Endothelial cell (in vitro differentiated cells): ENCODE data around the gene TMEM167B. TPM values are rescaled to one million over a fixed set of nuclear protein-coding genes. Genes with fewer than 3 reads are reported as not detected.

ENCODE experiments used
- DNase-seq: peaks from one replicate; pipeline ENCODE4 v3.0.0; 2021; ENCODE audit warnings: low spot score
- H3K27ac Mint-ChIP-seq: one replicate; pipeline ENCODE4 v1.8.0; 2021; ENCODE audit warnings: mixed read lengths, inconsistent platforms; ENCODE audit not compliant: unreplicated experiment
- H3K27me3 Mint-ChIP-seq: one replicate; pipeline ENCODE4 v1.8.0; 2021; ENCODE audit warnings: mild to moderate bottlenecking, moderate library complexity, mixed read lengths, inconsistent platforms; ENCODE audit not compliant: unreplicated experiment
- H3K36me3 Mint-ChIP-seq: one replicate; pipeline ENCODE4 v1.8.0; 2021; ENCODE audit warnings: mild to moderate bottlenecking, low read depth, mixed read lengths, inconsistent platforms; ENCODE audit not compliant: unreplicated experiment
- H3K4me1 Mint-ChIP-seq: one replicate; pipeline ENCODE4 v1.8.0; 2021; ENCODE audit warnings: mild to moderate bottlenecking, mixed read lengths, inconsistent platforms; ENCODE audit not compliant: unreplicated experiment
- H3K4me3 Mint-ChIP-seq: one replicate; pipeline ENCODE4 v1.8.0; 2021; ENCODE audit warnings: mild to moderate bottlenecking, mixed read lengths, inconsistent platforms; ENCODE audit not compliant: unreplicated experiment
- H3K9me3 Mint-ChIP-seq: one replicate; pipeline ENCODE4 v1.8.0; 2021; ENCODE audit warnings: mixed read lengths, inconsistent platforms; ENCODE audit not compliant: unreplicated experiment
- total RNA-seq: library from RNA; stranded (reverse); fragmentation: NEBNext Ultra II Directional; extraction: Animal tissue kit (Norgen Biotek cat#: 25700); gene quantifications from one replicate; pipeline ENCODE4 v1.2.1, GENCODE V29; 2021; ENCODE audit not compliant: unreplicated experiment
- TF ChIP-seq, protein P1 (sequence below): fragments of 200-600 bp; sonication (generic); IDR thresholded peaks from one replicate; pipeline ENCODE4 v1.5.0; 2021; ENCODE audit warnings: antibody characterized with exemption; ENCODE audit not compliant: unreplicated experiment

The TMEM167B gene
- total RNA-seq, 1 donor from 2014 or later, result 22.3 TPM

DNA sequence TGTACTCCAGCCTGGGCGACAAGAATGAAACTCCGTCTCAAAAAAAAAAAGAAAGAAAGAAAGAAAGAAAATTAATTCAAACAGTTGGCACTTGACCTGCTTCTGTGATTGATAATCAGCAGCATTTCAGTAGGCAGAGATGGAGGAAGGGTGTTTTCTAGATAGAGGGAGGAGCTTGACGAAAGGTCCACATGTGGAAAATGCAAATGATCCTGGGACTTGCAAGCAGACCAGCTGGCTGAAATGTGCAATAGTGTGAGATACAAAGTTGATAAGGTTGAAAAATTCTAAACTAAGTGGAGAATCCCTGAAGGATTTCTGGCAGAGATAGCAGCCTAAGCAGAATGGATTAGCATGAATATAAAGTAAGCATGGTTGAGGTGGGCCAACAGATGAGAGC is 27.5 kb downstream of the TMEM167B start:
- H3K9me3 Mint-ChIP-seq, result no peaks in the 10 kb centered on the region
- no peak for DNase-seq
- H3K27ac Mint-ChIP-seq, result no peak overlapping the region
- H3K4me1 Mint-ChIP-seq, result peaks cover under 1% of the 10 kb centered on the region
- TF ChIP-seq, protein P1, sequence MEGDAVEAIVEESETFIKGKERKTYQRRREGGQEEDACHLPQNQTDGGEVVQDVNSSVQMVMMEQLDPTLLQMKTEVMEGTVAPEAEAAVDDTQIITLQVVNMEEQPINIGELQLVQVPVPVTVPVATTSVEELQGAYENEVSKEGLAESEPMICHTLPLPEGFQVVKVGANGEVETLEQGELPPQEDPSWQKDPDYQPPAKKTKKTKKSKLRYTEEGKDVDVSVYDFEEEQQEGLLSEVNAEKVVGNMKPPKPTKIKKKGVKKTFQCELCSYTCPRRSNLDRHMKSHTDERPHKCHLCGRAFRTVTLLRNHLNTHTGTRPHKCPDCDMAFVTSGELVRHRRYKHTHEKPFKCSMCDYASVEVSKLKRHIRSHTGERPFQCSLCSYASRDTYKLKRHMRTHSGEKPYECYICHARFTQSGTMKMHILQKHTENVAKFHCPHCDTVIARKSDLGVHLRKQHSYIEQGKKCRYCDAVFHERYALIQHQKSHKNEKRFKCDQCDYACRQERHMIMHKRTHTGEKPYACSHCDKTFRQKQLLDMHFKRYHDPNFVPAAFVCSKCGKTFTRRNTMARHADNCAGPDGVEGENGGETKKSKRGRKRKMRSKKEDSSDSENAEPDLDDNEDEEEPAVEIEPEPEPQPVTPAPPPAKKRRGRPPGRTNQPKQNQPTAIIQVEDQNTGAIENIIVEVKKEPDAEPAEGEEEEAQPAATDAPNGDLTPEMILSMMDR, result no peak
- H3K36me3 Mint-ChIP-seq, result no peaks in the 10 kb centered on the region
- no peak overlapping the region for H3K4me3 Mint-ChIP-seq
- H3K27me3 Mint-ChIP-seq, result peaks cover 7% of the 10 kb centered on the region

DNA sequence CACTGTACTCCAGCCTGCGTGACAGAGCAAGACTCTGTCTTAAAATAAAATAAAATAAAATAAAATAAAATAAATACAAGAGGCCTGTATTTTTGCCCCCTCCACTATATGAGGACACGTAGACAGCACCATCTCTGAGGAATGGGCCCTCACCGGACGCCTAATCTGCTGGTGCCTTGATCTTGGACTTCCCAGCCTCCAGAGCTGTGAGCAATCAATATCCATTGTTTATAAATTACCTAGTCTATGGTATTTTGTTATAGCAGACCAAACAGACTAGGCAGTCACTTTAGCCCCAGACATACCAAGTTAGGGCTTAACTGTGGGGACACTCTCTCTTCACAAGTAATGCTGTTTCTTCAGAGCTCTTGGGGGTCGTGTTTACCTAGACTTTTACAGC is 29.8 kb downstream of the TMEM167B start:
- Mint-ChIP-seq H3K4me3 (no peak overlapping the region), H3K27ac (no peak overlapping the region), H3K9me3 (no peaks in the 10 kb centered on the region), H3K27me3 (peaks cover 6% of the 10 kb centered on the region), H3K36me3 (no peaks in the 10 kb centered on the region), H3K4me1 (no peaks in the 10 kb centered on the region)
- TF ChIP-seq, protein P1, result no peak
- DNase-seq, result no peak

DNA sequence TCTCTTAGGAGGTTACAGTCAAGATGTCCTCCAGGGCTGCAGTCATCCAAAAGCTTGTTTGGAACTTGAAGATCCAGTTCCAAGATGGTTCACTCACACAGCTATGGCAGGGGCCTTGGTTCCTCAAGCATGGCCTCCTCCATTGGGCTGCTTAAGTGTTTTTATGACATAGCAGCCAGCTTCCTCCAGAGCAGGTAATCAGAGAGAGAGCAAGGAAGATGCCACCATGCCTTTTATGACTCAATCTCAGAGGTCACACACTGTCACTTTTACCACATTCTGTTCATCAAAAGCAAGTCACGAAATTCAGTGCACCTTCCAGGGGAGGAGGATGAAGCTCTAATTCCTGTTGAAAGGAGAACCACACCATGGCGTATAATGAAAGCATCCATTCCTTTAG is 40.5 kb downstream of the TMEM167B start:
- DNase-seq, result no peak
- Mint-ChIP-seq H3K4me1 (peaks cover 4% of the 10 kb centered on the region), H3K9me3 (no peaks in the 10 kb centered on the region), H3K36me3 (no peaks in the 10 kb centered on the region), H3K4me3 (no peak overlapping the region), H3K27me3 (peaks cover 2% of the 10 kb centered on the region), H3K27ac (no peak overlapping the region)
- TF ChIP-seq, protein P1, result no peak

DNA sequence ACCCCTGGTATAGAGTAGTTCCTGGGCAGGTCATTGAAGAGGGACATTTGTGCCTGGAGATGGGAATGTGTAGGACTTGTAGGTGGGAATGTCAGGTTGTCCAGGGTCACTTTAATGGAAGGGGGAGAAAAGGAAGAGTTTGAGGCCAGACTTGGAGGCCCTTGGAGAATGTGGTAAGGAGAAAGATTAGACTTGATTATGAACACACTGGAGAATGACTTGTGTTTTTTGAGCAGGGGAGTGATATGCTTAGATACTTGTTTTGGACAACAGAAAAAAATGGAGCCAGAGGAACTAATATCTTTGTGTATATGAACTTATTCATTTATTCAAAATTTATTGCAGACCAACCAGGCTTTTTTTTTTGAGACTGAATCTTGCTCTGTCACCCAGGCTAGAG is 41.2 kb downstream of the TMEM167B start:
- H3K9me3 Mint-ChIP-seq, result no peaks in the 10 kb centered on the region
- DNase-seq, result no peak
- H3K36me3 Mint-ChIP-seq, result no peaks in the 10 kb centered on the region
- H3K27me3 Mint-ChIP-seq, result peaks cover 2% of the 10 kb centered on the region
- no peak overlapping the region for H3K4me3 Mint-ChIP-seq
- TF ChIP-seq, protein P1, result no peak
- H3K27ac Mint-ChIP-seq, result no peak overlapping the region
- H3K4me1 Mint-ChIP-seq, result peaks cover 4% of the 10 kb centered on the region

DNA sequence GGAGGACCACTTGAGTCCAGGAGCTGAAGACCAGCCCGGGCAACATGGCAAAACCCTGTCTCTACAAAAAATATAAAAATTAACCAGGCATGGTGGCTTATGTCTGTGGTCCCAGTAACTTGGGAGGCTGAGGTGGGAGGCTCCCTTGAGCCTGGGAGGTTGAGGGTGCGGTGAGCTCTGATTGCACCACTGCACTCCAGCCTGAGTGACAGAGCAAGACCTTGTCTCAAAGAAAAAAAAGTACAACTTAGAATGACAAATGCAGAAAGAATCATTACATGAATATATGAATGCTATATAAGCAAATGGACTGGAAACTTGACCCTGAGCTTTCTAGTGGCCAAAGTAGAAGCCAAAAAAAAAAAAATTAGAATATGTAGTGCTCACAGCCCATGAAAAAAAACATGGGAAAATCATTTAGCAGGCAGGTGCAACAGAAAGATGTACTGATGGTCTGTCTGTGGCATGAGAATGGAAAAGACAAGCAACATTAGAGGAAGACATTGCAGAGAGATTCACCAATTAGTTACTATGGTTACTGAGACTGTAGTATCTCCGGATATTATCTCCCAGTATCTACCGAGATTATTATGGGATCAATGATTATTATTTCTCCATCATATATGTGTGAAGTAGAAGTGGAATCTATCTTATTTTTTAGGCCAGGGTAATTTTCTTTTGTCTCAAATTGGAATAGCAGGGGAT is 42.6 kb downstream of the TMEM167B start:
- Mint-ChIP-seq H3K27me3 (peaks cover 2% of the 10 kb centered on the region), H3K27ac (no peak overlapping the region), H3K4me3 (no peak overlapping the region), H3K4me1 (peaks cover 4% of the 10 kb centered on the region), H3K36me3 (no peaks in the 10 kb centered on the region), H3K9me3 (no peaks in the 10 kb centered on the region)
- DNase-seq, result no peak
- TF ChIP-seq, protein P1, result no peak
